HG02840 (cell line): ENCODE results near the gene SHC1.

Experiments used
- ATAC-seq: cut with Tn5 transposase; IDR thresholded peaks from one replicate; pipeline ENCODE4 v1.9.1; 2021; ENCODE audit warnings: mild to moderate bottlenecking, moderate library complexity, moderate number of reproducible peaks; ENCODE audit not compliant: unreplicated experiment, low FRiP score

Gene SHC1

GRCh38 chr1:155008015-155008941 is 37.7 kb upstream of the SHC1 start:
- no peak for ATAC-seq

GRCh38 chr1:155007251-155007828 is 36.8 kb upstream of the SHC1 start:
- ATAC-seq, result no peak

- ATAC-seq, result no peak
Observed at GRCh38 chr1:155006601-155007101, 36.1 kb upstream of the SHC1 start.

- ATAC-seq, result no peak
Observed at GRCh38 chr1:155005076-155006011, 34.8 kb upstream of the SHC1 start.

- no peak for ATAC-seq
Observed at GRCh38 chr1:155004352-155005075, 34.0 kb upstream of the SHC1 start.

DNA sequence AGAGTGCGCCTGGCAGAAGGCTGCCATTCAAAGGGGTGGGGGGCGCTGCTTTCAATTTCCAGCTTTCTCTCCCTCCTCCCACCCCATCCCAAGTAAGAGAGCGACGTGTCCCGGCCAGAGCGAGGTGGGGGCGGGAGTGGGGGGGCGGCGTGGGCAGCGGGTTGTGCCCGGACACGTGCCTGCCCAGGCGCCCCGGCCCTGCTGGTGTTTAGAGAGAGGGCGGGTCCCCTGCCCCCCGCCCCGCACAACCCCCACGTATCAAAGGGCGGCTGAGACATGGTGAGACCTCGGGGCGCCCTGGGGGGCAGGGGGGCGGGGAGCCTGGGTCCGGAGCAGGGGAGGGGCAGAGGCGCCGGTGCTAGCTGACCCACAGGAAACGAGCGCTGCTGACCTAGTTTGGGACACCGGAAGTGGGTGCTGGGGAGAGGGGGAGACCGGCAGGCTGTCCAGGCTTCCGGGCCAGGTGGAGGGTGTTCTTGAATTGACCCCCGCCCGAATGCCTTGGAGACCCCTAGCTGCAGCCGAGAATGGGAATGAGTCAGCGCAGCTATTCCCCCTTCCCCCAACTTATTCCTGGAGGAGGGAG is 33.3 kb upstream of the SHC1 start:
- ATAC-seq, result no peak

DNA sequence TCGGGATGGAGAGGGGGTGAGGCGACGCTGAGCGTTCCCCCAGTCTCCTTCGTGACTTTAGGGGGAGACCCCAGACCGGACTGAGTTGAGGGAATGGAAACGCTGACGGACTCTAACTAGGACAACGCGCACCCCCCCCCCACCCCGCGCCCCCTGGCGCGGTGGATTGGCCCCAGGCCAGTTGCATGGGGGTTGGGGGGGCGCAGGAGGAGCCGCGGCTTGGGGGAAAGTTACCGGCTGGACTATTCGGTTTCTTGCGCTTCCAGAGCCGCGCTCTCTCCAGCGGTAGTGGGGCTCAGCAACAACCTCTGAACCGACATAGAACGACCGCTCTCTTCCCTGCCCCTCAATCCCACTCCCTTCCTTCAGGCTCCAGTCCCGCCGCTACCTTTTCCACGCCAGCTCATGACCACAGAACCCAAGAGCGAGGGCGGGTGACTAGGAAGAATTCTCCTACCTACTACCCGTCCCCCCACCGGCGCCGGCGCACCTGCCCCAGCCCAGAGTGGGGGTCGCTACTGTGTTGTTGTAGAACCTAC is 32.7 kb upstream of the SHC1 start:
- ATAC-seq, result no peak

DNA sequence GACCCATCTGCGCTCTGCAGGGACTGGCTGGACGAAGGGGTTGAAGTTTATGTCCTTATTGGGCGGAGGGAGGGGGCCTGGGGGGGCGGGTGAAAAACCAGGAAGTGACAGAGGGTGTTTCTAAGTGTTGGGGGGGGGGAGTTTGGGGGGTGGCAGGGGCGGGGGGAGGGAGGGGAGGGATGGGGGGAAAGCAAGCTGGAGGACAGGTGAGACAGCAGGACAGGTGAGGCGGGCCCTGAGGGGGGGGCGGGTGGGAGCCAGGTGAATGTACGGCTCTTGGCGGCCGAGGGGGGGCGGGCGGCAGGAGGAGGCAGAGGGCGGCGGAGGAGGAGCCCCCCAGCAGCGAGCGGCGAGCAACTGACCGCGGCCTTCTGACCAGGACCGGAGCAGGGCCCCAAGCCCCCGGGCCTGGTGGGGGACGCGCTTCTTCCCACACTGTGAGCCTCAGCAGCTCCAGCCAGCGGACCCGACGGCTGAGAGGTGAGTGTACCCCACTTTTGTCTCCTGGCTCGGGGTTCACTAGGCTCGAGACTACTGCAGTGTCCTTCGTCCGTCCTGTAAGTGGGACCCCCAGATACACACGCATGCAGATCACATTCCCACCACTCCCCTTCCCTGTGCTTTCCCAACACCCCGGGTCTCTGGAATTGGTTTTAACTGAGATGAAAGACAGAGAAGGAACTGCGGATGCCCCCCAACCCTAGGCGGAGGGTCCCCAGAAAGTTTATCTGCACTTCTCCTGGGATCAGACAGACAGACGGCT is 32.1 kb upstream of the SHC1 start, which contains the start of gene ZBTB7B:
ZBTB7B (plus strand) TSS at position 339 of the 763 bp plus-strand sequence. CDS start 11,859 bp downstream, outside the sequence.
- ATAC-seq, result no peak

DNA sequence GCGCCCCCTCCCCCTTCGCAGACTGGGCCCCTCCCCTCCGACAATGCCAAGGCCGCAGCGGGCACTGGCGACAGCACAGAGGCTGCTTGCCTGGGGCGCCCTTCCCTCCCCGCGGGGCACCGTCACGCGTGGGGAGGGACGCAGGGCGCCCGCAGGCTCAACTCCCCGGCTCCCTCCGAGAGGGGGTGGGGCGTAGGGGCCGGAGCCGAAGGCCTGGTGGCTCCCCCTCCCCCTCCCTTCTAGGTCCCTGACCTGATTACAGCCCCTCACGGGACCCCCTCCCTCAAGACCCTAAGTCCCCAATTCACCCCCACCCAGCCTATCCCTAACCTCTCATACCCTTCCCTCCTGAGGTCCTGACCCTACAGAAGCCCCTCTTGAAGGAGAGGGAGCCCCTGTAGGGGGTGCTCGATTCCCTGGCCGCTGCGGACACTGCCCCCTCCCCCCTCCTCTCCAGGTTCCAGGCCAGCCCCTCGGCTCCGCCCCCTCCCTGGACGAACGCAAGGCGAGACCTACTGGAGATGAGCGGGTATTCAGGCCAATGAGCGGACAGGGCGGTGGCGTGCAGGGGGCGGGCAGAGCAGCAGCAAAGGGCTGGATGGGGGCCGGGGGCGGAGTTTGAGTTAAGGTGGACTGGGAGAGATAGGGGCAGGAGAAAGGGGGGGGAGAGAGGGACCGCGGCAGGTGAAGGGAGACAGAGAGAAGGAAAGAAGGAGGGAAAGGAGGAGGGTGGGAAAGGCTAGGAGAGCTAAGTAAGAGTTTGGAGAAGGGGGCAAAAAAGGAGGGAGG is 31.3 kb upstream of the SHC1 start:
- peak; percentile 54 for ATAC-seq

DNA sequence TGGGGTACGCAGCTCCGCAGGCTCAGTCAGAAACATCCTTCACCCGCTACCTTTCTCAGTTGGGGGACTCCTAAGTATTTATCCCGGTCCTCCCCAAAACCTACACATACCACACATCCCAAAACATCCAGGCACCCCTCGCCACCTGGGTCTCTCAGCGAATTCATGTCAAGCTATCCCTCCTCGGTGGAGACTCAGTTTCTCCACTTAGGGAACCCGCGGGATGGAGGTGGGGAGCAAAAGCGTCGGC is 30.8 kb upstream of the SHC1 start:
- ATAC-seq, result no peak

- ATAC-seq, result peak; percentile 38
Observed at GRCh38 chr1:155000726-155001424, 30.3 kb upstream of the SHC1 start.

DNA sequence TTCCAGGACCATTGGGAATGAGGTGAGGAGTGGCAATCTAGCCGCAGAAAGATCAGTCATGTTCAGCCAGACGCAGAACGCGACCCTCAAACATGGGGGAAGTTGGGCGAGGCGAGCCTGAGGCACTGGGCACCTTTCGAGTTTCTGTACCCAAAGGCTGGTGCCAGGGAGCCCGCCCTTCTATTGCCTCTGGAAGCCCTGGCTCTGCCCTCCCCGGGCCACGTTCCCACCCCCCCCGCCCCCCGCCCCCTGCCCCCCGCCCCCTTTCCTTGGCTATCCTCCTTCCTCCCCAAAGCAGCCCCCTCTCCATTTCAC is 29.8 kb upstream of the SHC1 start:
- no peak for ATAC-seq

GRCh38 chr1:154999571-155000410 is 29.2 kb upstream of the SHC1 start:
- ATAC-seq, result no peak

GRCh38 chr1:154998818-154999570 is 28.4 kb upstream of the SHC1 start:
- no peak for ATAC-seq

DNA sequence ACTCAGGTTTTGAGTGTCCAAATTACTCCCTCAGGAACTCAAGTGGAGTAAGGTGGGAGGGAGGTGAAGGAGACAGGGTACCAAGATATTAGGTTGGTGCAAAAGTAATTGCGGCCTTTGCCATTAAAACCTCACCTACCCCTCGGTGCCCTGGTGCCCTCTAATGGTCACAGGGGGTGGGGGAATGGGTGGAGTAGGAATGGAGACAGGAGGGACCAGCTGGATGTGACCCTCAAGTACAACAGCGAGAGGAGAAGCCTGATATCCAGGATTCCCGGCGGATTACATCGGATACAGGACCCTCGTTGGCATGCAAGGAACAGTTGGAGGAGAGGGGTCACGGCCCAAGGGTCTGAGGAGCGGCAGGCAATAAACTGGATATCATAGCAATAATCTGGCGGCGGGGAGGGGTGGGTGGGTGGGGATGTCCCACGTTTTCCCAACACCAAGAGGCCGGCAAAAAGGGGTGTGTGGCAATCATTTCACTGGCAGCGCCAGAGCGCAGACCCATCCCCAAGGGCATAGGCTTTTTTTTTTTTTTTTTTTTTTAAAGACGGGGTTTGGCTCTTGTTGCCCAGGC is 27.7 kb upstream of the SHC1 start:
- ATAC-seq, result no peak
